HG03342 (cell line): ENCODE measurements around the gene CTNNA2.

Experiments used
- ATAC-seq: cut with Tn5 transposase; IDR thresholded peaks from one replicate; pipeline ENCODE4 v1.9.1; 2021; ENCODE audit warnings: mild to moderate bottlenecking, moderate library complexity; ENCODE audit not compliant: unreplicated experiment

CTNNA2 gene

DNA sequence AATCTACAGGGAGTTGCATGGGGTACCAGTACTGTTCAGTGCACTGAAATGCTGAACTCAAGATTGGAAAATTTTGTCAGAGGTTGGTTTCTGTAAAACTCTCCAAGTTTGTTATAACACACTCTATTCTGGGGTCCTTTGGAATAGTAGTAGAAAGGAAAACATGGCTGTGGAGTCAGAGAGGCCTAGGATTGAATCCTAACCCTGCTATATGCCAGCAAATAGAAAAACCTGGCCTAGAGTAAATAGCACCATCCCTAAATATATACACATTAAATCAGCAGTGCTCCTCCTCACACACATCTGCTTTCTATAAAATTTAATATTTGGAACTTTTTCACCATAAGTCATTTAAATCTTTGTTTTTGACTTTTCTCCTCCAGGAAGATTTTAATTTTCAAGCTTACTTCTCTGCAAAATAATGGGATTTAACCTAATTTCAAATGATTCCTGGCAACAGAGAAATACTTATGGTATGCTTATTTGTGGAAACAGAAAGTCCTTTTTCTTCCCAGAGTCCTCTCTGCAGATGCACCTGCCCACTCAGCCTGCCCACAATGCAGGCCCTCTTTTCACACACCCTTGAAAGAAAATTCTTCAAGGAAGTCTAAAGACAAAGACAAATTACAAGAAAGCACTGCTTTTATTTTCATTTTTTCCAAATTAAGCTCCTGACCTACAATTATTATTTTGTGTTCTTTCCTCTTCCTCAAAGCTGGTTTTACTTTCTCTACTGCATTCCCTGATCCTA is 989.2 kb downstream of the CTNNA2 start:
- ATAC-seq, result no peak

DNA sequence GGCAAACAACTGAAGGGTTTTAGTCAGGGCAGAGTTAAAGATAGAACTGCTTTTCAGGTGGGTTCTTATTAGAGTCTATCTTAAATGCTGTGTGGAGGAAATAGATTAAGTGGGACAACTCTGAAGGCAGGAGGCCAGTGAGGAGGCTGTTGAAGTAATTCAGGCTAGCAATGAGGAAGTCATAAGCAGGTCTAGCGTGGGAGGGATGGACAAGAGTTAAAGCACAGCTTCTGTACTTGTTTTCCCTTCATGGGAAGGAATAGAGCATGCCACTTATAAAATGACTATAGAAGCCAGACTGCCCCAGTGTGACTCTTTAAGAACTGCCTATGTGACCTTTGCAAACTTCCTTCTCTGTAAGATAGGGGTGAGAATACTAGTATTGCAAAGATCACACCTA is 993.7 kb downstream of the CTNNA2 start:
- ATAC-seq, result no peak

DNA sequence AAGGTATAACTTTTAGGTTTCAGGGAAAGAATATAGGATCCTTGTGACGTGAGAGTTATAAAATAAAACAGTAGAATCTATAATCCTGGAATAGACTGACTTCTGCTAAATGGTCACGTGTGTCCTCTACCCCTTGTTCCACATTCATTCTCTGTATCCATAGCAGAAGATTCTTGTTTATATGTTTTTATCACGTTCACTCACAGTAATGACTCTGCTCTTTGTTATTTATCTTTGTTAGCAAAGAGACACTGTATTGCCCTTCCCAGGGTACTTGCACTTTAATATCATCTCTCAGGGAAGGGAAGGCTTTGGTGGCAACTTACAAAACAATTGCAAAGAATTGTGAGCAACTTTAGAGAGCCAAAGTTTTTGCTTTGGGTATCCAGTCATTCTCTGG is 997.9 kb downstream of the CTNNA2 start:
- ATAC-seq, result no peak

DNA sequence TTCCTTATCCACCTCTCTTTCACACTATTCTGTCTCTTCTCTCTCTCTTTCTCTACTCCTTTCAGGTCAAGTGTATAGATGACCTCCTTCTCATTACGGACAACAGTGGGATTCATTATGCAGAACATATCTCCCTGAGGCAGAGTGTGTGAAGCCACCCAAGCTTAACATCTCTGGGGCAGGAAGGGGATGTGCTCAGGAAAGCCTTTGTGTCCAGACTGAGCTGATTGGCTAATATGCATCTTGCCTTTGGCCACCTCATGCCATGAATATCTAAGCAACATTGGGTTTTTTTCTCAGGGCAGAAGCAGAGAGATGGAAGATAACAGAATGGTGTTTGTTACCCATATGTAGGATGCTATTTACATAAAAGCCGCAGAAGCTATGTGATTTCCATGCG is 1003.1 kb downstream of the CTNNA2 start:
- no peak for ATAC-seq

DNA sequence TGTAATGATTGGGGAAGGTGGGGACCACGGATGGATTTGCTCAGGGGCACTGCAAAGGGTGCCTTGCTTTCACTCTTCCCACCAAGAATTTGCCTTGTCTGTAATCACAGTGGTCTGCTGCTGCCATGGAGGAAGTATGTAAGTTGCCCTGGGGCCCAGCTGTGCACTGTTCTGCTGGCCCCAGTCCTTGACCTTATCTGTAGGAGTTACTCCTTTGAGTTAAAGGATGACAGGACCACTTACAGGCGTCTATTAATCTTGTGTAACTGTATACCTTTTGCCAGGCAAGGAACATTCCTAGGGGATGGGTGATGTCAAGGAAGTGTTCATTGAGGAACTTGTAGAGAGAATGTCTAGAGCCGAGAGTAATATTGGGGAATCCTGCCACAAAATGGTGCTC is 1004.5 kb downstream of the CTNNA2 start:
- no peak for ATAC-seq

DNA sequence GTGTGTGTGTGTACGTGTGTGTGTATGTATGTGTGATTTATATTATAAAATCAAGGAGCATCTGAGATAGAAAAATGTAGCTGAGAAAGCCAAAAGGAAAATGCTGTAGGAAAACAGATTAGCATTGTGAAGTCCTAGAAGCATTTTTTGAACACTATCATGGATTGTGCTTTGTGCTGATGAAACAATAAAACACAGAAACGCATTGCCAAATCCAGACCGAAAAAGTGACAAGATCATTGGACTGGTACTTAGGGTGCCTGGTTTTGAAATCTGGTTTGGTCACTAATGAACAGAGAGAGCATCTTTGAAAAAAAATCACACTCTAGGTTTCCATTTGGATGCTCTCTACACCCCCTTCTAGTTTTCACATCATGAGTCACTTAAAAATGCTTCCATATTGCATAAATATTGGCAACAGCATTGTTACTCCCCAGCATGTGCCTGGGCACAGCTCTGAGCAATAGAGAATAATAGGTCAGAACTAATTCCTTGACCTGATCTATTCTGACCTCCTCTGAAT is 1006.3 kb downstream of the CTNNA2 start:
- no peak for ATAC-seq

DNA sequence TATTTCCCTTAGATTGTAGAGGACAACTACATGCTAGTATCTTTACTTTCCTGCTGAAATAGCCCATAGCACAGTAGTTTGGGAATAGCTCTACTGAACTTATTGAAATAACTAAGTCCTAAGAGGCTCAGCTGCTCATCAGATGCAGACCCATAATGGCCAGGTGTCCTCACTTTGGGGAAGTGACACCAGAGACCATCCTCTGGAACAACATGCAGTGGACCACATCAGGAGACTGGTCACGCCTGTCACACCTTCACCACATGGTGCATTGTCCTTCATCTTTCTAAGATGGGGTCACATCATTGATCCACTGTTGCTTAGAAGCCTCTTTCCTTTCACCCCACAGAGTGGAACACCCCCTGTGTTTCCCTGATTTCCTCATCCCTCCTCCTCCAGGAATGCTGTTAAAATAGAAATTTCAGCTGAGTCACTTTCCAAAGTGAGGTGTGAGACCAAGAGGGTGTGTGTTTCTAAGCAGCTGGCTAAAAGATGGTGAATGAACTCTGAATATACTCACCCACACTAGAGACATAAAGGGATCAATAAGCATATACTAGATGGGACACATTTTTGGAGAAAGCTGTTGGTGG is 1006.9 kb downstream of the CTNNA2 start:
- no peak for ATAC-seq

DNA sequence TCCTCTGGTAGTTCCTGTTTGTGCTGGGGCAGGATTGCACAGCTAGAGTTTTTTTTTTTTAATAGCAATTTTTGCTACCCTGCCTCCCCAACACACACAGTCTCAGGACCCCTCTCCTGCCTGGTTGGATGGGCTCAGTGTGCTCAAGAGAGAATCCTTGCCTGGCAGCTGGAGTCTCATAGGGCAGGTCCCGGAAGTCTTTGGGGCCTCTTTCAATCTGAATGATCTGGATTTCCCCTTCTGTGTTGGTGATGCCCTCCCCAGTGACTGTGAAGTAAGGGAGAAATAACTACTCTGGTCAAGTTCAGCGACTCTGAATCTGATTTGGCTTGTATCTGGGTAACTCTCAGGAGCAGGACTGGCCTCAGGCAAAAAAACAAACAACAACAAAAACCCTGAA is 1012.3 kb downstream of the CTNNA2 start:
- ATAC-seq, result no peak

DNA sequence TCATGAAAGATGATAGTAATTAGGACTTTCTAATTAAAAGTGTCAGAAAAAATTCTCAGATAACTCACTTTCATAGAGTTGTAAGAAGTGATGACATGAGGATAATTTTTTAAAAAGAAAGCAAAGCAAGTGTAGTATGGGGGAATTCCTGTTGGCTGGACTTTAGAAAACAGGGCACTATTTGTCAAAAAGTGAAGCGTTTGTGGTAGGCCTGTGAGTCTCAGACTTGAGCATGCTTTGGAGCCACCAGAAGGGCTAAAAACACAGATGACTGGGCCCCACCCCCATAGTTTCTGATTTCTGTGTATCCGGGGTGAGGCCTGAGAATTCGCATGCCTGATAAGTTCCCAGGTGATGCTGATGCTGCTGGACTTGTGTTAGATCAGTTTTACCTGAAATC is 1014.3 kb downstream of the CTNNA2 start:
- ATAC-seq, result no peak

DNA sequence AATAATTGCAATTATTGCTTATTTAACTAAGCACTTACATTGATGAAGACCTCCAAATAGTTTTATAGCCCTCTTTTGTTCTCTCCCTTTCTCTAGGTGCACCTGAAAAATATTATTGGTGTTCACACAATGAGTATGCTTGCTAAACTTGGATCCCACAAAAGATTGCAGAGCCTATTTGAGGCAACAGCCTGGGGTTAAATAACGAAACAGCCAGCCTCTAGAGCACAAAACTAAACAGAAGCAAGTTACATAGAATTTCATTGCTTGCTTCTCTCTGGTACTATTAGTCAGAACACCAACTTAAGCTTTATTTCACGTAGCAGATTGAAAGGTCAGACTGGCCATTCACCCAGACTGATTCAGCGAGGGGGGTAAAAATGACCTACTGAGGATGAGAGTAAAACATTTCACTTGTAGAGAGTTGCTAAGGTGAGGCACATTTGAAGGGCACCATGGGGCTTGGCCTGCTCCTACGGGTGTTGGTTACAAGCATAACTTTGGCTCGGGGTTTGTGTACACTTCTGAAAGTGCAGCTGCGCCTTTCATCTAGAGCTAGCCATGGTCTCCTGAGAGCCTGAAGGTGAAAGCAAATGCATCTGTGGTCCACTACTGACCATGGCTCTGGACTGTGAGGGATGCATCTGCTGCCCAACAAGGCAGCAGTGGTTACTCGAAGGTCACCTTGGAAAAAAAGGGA is 1016.8 kb downstream of the CTNNA2 start:
- no peak for ATAC-seq

DNA sequence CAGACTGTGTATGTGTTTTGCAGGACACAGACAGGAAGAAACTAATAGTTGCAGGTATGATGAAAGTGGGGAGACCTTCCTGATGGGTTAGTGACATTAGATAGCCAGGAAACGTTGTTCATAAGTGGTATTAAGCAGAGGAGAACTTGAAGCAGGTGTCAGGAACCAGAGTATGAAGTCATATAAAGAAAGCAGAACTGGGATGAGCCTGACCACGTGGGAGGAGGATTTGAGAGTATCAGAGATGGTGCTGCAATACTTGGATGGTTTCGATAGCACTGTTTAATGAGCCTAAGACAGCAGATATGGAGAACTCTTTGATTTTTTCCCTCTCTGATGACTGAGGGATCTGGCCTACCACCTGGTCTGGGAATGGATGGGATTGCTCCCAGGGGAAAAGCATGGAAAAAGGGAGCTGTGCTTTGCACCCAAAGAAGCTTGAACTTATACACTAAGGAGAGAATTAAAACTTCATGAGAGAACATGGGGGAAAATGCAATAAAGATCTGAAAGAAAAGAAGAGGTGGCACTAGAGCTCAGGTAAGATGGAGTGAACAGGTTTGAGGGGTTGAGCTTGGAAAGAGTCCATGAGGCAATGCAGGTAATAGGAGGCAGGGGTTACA is 1017.7 kb downstream of the CTNNA2 start:
- ATAC-seq, result peak; percentile 74

DNA sequence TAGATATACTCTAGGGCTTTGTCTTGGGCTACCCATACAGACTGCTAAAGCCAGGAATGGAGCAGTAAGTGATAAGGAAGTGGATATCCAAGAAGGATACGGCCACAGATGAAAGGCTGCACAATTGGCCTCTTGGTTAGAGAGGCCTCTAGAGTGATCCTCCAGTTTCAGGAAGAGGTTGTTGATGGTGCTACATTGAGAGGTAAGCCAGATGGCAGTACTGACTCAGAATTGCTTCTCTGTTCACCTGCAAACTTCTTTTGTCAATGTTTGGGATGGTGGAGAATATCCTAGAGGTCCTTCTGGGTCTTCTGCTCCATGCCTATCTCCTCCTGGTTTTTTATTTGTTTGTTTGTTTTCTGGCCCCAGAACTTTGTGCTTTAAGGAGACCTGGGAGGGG is 1018.5 kb downstream of the CTNNA2 start:
- ATAC-seq, result no peak

DNA sequence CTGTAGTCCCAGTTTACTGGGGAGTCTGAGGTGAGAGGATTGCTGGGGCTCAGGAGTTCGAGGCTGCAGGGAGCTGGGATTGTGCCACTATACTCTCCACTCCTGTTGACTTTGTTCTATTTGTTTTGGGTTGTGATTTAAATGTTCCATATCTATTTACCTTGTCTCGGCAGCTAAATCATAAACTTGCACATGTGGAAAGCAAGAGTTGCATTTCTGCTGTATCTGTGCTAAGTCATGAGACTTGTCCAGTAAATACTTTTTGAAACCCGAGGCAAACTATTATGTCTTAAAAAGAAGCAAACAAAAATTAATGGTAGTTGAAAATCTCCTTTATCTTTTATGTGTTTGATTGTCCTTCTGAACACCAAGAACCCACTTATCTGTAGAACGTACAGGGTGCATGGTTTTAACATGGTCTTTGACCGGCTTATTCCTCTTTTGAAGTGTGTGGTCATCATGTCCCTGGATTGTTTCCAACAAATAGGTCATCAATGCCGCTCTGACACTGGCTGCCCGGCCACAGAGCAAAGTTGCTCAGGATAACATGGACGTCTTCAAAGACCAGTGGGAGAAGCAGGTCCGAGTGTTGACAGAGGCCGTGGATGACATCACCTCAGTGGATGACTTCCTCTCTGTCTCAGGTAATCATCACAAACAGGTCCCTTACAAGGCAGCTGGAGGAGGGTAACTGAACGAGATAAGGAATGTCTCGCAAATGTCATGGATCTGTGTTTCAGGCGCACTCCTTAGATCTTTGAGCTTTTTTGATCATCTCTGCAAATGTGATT is 1032.8 kb downstream of the CTNNA2 start:
- ATAC-seq, result no peak

DNA sequence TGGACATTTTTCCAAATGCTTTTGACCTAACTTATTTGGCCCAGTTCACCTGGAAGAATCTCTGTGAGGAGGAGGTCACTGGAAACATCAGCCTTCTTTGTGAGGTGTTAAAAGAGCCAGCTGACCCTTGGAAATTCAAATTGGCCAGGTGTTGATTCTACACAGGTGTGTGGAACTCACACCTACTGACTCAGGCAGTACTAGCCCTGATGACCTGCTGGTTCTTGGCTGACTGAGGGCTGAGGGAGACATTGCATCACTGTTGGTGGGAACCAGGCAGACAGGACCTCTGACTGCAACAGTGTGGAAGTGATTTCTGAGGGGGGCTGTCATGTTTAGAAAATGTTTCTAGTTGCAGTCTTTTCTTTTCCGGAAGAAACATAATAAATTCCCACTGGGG is 1033.9 kb downstream of the CTNNA2 start:
- ATAC-seq, result no peak

DNA sequence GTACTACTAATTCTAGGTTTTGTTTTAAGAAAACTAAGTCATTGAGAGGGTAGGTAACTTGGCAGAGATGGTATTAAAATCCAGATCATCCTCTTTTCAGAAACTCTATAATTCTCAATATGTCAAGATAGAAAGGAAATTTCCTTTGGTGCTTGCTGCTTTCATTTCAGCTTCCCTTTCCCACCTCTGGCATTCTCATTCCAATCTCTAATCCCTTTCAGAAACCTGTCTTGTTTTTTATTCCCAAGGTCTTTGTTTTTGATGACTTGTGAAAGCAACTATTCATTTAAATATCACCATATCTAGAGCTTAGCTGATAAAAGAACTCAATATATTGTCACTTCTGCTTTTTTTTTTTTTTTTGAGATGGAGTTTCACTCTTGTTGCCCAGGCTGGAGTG is 1034.5 kb downstream of the CTNNA2 start:
- no peak for ATAC-seq

DNA sequence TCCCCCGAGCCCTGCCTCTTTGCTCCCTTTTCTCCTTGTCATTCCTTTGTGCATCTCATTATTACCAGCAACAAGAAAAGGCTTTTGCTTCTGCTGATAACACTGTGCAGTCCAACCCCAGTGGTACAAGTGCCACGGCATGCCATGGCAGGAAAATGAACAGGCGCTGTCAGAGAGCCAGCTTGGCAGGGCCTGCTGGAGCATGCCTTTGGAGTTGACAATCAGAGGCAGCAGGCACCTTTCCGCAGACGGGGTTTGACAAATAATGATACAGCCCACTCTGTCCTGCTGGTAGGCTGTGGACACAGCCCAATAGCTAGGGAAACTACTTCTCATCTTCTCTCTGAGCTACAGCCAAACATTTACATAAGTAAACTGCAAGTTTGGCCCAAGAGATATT is 1035.6 kb downstream of the CTNNA2 start:
- no peak for ATAC-seq

DNA sequence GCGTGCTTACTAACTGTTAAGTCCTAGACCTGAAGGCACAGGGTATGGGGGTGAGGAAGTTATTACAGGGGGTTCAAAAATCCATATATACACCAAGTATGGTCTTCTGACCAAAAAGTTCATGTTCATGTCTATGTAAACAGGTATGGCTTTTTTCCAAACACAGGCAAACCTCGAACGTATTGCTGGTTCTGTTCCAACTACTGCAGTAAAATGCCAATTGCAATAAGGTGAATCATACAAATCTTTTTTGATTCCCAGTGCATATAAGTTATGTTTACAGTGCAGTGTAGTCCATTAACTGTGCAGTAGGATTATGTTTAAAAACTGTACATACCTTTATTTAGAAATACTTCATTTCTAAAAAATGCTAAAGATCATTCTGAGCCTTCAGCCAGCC is 1037.0 kb downstream of the CTNNA2 start:
- ATAC-seq, result no peak

DNA sequence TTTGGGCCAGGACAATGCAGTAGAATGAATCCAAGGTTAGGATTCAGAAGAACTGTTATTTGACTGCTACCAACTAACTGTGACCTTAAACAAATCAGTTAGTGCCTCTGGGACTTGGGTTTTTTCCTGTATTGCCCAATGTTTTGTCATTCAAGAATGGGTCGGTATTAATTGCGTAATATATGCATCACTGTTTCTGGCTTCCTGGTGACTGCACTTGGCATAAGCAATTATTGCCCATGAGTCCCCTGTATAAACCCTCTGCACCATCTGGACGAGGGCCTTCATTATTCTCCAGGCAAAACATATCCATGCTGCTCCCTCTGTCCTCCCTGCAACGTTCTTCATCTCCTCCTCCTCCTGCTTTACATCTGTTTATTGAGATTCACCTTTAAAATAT is 1047.5 kb downstream of the CTNNA2 start:
- no peak for ATAC-seq

DNA sequence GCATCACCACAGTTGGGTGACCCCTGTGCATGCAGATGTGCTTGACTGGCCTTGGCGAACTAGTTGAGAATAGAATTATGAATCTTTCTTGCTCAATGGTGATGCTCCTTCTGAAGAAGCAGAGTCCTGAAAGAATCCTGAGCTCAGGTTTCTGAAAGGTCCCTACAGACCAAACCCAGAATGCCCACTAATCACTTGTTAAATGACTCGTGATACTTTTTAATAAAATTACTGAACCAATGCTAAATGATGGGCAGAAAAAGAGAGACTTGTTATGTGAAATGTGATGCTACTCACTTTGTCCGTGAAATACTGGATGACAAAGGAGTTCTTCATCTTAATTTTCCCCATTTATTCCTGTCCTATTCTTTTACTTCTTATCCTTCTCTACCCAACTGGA is 1055.2 kb downstream of the CTNNA2 start:
- ATAC-seq, result no peak

DNA sequence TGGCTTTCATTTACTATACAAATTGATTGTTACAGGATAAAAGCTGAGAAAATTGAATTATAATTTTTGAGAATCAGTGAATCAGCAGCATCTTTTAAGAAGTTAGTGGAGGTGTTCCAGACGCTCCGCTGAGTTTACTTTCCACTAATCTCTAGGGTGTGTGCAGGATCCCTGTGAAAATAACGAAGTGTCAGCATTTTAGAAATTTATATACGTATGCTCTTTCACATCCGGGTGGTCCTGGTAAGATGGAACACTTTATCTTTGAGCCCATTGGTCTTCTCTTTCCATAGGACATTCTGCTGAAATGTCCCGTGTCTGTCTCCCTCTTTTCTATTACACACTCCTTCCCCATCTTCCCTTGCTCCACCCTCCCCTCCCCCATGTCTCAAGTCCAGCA is 1060.3 kb downstream of the CTNNA2 start:
- no peak for ATAC-seq

DNA sequence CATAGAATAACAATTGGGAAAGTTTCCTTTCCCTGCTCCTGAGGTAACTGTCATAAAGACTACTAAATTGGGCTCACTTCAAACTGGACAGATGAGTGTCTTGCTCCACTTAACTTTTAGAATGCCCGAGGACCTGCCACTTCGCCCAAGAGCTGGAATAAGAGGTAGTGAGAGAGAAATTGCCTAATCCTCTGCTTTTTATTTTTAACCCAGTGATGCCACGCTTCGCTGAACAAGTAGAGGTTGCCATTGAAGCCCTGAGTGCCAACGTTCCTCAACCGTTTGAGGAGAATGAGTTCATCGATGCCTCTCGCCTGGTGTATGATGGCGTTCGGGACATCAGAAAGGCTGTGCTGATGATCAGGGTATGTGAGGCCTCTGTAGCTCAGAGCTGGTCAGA is 1061.1 kb downstream of the CTNNA2 start:
- ATAC-seq, result no peak
